ENCODE measurements around the gene MT1HL1. TPM values are rescaled to one million over a fixed set of nuclear protein-coding genes. Genes with fewer than 3 reads are reported as not detected.
"Not testable (repeated sequence)": the region's sequence is repeated elsewhere in the genome, so short reads cannot be mapped to it uniquely, and the experiment has no call there.

Gene MT1HL1
- polyA plus RNA-seq, 1 of the 3 experiments (the other 2 are of a cell fraction): not detected

DNA sequence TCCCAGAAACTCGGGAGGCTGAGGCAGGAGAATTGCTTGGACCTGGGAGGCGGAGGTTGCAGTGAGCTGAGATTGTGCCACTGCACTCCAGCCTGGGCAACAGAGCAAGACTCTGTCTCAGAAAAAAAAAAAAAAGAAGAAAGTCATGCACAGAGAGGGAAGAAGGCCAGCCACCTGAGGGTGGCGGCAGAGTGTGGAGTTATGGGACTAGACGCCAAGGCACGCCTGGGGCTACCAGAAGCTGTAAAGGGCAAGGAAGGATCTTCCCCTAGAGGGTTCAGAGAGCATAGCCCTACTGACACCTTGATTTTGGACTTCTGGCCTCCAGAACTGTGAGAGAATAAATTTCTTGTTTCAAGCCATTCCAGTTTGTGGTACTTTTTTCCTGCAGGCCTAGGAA is 30.2 kb downstream of the MT1HL1 start:
- not testable (repeated sequence) for DNase-seq
- 28% methylated on average over 5 of the region's 5 CpGs for WGBS (ENCODE audit: low lambda C conversion rate)

DNA sequence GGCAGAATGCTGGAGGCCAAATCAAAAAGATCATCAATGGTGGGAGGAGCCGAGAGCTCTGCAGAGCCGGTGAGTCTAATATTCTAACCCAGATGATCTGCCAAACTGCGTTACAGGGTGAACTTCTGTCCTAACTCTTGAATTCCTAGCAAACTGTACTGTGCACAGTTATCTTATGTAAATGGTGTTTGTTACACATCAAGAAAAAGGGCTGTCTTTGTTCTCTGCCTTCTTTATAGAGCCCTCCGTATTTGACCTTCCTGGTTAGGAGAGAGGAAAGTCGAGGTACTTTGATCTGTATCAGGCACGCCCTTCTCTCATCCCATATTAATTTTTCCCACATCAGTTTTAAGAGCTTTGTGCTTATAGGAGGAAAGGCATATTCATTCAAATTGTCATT is 37.6 kb downstream of the MT1HL1 start:
- H3K9me3 ChIP-seq: no peaks in the 10 kb centered on the region
- POLR2A ChIA-PET: no interaction called here
- no peak for DNase-seq
- no peak overlapping the region for H3K27ac ChIP-seq (ENCODE audit: low read depth in 2 of 2, low read length in 1 of 2)
- H3K4me3 ChIP-seq (ENCODE audit: low read depth in 2 of 2, low read length in 1 of 2): no peak overlapping the region
- no peaks in the 10 kb centered on the region for H3K79me2 ChIP-seq (ENCODE audit: insufficient read depth)
- no peaks in the 10 kb centered on the region for H4K20me1 ChIP-seq (ENCODE audit: insufficient read depth)
- no peak overlapping the region for H3K4me2 ChIP-seq
- no peaks in the 10 kb centered on the region for H3K36me3 ChIP-seq (replicated peaks in 1 of 2; ENCODE audit: control insufficient read depth in 1 of 2, insufficient read depth in 2 of 2, low read length in 1 of 2)
- WGBS (ENCODE audit: low lambda C conversion rate): 44% methylated on average over 6 of the region's 6 CpGs
- no peak for TF ChIP-seq GABPA (IDR thresholded peaks at IDR 0.05; ENCODE audit: low read depth)
- no peak for TF ChIP-seq SMC3 (IDR thresholded peaks at IDR 0.05; ENCODE audit: low read depth, low read length)
- no peak for TF ChIP-seq RXRA (IDR thresholded peaks at IDR 0.05; ENCODE audit: borderline replicate concordance, low read depth)
- TF ChIP-seq EP300 (IDR thresholded peaks at IDR 0.05; ENCODE audit: borderline replicate concordance in 1 of 2, low read depth in 1 of 2, low read length in 1 of 2): no peak
- no peaks in the 10 kb centered on the region for H3K27me3 ChIP-seq (ENCODE audit: insufficient read depth)
- H2AFZ ChIP-seq (ENCODE audit: low read depth): no peak overlapping the region
- no peaks in the 10 kb centered on the region for H3F3A ChIP-seq (replicated peaks; ENCODE audit: insufficient read depth)
- H3K9me2 ChIP-seq: no peaks in the 10 kb centered on the region
- H3K9ac ChIP-seq: no peak overlapping the region
- CTCF ChIA-PET: interaction anchor here (1.1 kb wide), 1 partner anchor 691 kb away, joined by 3 read pairs; no protein-coding TSS in a partner anchor
- no peaks in the 10 kb centered on the region for H3K4me1 ChIP-seq (ENCODE audit: control insufficient read depth in 1 of 2, insufficient read depth in 2 of 2, low read depth in 1 of 2, low read length in 1 of 2)

More for the DNA sequence above, 30.2 kb downstream of the MT1HL1 start:
- CTCF ChIA-PET: interaction anchor here (0.5 to 1.2 kb wide), 2 partner anchors 10 to 355 kb away, joined by 3 read pairs; no protein-coding TSS in a partner anchor
- H3K79me2 ChIP-seq (ENCODE audit: insufficient read depth); H3K9me3 ChIP-seq; H3K9ac ChIP-seq; H3K9me2 ChIP-seq; H3F3A ChIP-seq (replicated peaks; ENCODE audit: insufficient read depth); H3K4me2 ChIP-seq; H4K20me1 ChIP-seq (ENCODE audit: insufficient read depth); H3K36me3 ChIP-seq (replicated peaks in 1 of 2; ENCODE audit: control insufficient read depth in 1 of 2, insufficient read depth in 2 of 2, low read length in 1 of 2); H2AFZ ChIP-seq (ENCODE audit: low read depth); H3K4me3 ChIP-seq (ENCODE audit: low read depth in 2 of 2, low read length in 1 of 2); H3K27ac ChIP-seq (ENCODE audit: low read depth in 2 of 2, low read length in 1 of 2); H3K27me3 ChIP-seq (ENCODE audit: insufficient read depth); H3K4me1 ChIP-seq (ENCODE audit: control insufficient read depth in 1 of 2, insufficient read depth in 2 of 2, low read depth in 1 of 2, low read length in 1 of 2); POLR2A ChIA-PET: not testable (repeated sequence)

DNA sequence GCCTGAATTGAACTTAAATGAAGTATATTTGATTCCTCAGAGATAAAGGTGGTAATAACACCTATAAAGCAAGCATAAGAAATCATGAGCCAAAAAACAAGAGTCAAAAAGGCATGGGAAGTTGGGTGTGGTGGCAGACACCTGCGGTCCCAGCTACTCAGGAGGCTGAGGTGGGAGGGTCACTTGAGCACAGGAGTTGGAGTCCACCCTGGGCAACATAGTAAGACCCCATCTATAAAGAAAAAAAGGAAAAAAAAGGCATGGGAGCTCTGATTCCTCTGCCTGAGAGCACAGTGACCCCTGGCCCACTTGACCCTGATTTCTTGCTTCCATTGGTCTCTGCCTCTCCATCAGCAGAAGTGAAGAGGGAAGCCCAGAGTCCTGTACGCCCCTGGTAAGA is 40.3 kb downstream of the MT1HL1 start:
- Histone ChIP-seq H3K27ac (ENCODE audit: low read depth in 2 of 2, low read length in 1 of 2) (no peak overlapping the region), H3K9ac (no peak overlapping the region), H3K27me3 (ENCODE audit: insufficient read depth) (no peaks in the 10 kb centered on the region), H3K9me3 (no peaks in the 10 kb centered on the region), H3K4me1 (ENCODE audit: control insufficient read depth in 1 of 2, insufficient read depth in 2 of 2, low read depth in 1 of 2, low read length in 1 of 2) (no peaks in the 10 kb centered on the region), H3K4me3 (ENCODE audit: low read depth in 2 of 2, low read length in 1 of 2) (no peak overlapping the region), H4K20me1 (ENCODE audit: insufficient read depth) (no peaks in the 10 kb centered on the region), H3K9me2 (no peaks in the 10 kb centered on the region), H3K36me3 (replicated peaks in 1 of 2; ENCODE audit: control insufficient read depth in 1 of 2, insufficient read depth in 2 of 2, low read length in 1 of 2) (no peaks in the 10 kb centered on the region), H2AFZ (ENCODE audit: low read depth) (no peak overlapping the region), H3K4me2 (no peak overlapping the region), H3F3A (replicated peaks; ENCODE audit: insufficient read depth) (no peaks in the 10 kb centered on the region), H3K79me2 (ENCODE audit: insufficient read depth) (no peaks in the 10 kb centered on the region)
- 8% methylated on average over 2 of the region's 2 CpGs for WGBS (ENCODE audit: low lambda C conversion rate)
- no peak for DNase-seq
- ChIA-PET POLR2A (no interaction called here), CTCF (no interaction called here)
- TF ChIP-seq ZBTB33 (IDR thresholded peaks at IDR 0.05; ENCODE audit: borderline replicate concordance, low read depth) (no peak), SIN3A (IDR thresholded peaks at IDR 0.05; ENCODE audit: borderline replicate concordance, low read depth, low read length) (no peak), MXI1 (IDR thresholded peaks at IDR 0.05; ENCODE audit: low read depth, low read length) (no peak), YY1 (IDR thresholded peaks at IDR 0.05; ENCODE audit: low read depth) (no peak), FOXM1 (IDR thresholded peaks at IDR 0.05; ENCODE audit: low read depth) (no peak), RCOR1 (IDR thresholded peaks at IDR 0.05; ENCODE audit: low read length) (no peak), IRF3 (IDR thresholded peaks at IDR 0.05; ENCODE audit: low read depth, low read length) (no peak), TAF1 (IDR thresholded peaks at IDR 0.05; ENCODE audit: borderline replicate concordance, low read depth, low read length) (no peak), FOXJ3 (CRISPR knock-in tag; IDR thresholded peaks at IDR 0.05) (no peak), USF1 (IDR thresholded peaks at IDR 0.05; ENCODE audit: borderline replicate concordance, low read depth) (no peak), RFX5 (IDR thresholded peaks at IDR 0.05; ENCODE audit: low read length) (no peak)
- TF ChIP-seq, protein P1, sequence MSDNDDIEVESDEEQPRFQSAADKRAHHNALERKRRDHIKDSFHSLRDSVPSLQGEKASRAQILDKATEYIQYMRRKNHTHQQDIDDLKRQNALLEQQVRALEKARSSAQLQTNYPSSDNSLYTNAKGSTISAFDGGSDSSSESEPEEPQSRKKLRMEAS (IDR thresholded peaks at IDR 0.05; ENCODE audit: low read depth): no peak
- TF ChIP-seq, protein P2, sequence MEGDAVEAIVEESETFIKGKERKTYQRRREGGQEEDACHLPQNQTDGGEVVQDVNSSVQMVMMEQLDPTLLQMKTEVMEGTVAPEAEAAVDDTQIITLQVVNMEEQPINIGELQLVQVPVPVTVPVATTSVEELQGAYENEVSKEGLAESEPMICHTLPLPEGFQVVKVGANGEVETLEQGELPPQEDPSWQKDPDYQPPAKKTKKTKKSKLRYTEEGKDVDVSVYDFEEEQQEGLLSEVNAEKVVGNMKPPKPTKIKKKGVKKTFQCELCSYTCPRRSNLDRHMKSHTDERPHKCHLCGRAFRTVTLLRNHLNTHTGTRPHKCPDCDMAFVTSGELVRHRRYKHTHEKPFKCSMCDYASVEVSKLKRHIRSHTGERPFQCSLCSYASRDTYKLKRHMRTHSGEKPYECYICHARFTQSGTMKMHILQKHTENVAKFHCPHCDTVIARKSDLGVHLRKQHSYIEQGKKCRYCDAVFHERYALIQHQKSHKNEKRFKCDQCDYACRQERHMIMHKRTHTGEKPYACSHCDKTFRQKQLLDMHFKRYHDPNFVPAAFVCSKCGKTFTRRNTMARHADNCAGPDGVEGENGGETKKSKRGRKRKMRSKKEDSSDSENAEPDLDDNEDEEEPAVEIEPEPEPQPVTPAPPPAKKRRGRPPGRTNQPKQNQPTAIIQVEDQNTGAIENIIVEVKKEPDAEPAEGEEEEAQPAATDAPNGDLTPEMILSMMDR (IDR thresholded peaks at IDR 0.05): no peak
